ENCODE measurements around the gene SLC6A12.

SLC6A12 gene

GRCh38 chr12:212715-213526 lies 1.0 kb downstream of the SLC6A12 start:
- DNase-seq, result no peak

- no peak for DNase-seq
Observed at GRCh38 chr12:212415-212714, 1.6 kb downstream of the SLC6A12 start.

- DNase-seq, result no peak
Observed at GRCh38 chr12:211639-212414, 2.1 kb downstream of the SLC6A12 start.

- DNase-seq, result no peak
Observed at GRCh38 chr12:211142-211465, 2.9 kb downstream of the SLC6A12 start.

GRCh38 chr12:210277-211141 lies 3.4 kb downstream of the SLC6A12 start:
- DNase-seq, result no peak

- no peak for DNase-seq
Observed at GRCh38 chr12:209851-210250, 4.1 kb downstream of the SLC6A12 start.

GRCh38 chr12:209246-209645 lies 4.7 kb downstream of the SLC6A12 start:
- no peak for DNase-seq

- no peak for DNase-seq
Observed at GRCh38 chr12:208813-209212, 5.1 kb downstream of the SLC6A12 start.

- DNase-seq, result no peak
Observed at GRCh38 chr12:207804-208203, 6.2 kb downstream of the SLC6A12 start.

GRCh38 chr12:206746-207440 lies 7.1 kb downstream of the SLC6A12 start:
- no peak for DNase-seq

- no peak for DNase-seq
Observed at GRCh38 chr12:205026-205425, 8.9 kb downstream of the SLC6A12 start.

- no peak for DNase-seq
Observed at GRCh38 chr12:204261-204678, 9.7 kb downstream of the SLC6A12 start.

GRCh38 chr12:203462-204260 lies 10.3 kb downstream of the SLC6A12 start:
- DNase-seq, result no peak

- no peak for DNase-seq
Observed at GRCh38 chr12:203074-203461, 10.9 kb downstream of the SLC6A12 start.

- no peak for DNase-seq
Observed at GRCh38 chr12:202081-202731, 11.8 kb downstream of the SLC6A12 start.

- DNase-seq, result no peak
Observed at GRCh38 chr12:201361-201760, 12.6 kb downstream of the SLC6A12 start.

GRCh38 chr12:198705-199104 lies 15.3 kb downstream of the SLC6A12 start:
- DNase-seq, result no peak

GRCh38 chr12:197911-198695 lies 15.9 kb downstream of the SLC6A12 start:
- DNase-seq, result no peak

- no peak for DNase-seq
Observed at GRCh38 chr12:197347-197746, 16.6 kb downstream of the SLC6A12 start.

GRCh38 chr12:196436-196835 lies 17.5 kb downstream of the SLC6A12 start:
- no peak for DNase-seq

GRCh38 chr12:195951-196350 lies 18.0 kb downstream of the SLC6A12 start:
- no peak for DNase-seq
